ENCODE data around the gene ZNF407.

DNA sequence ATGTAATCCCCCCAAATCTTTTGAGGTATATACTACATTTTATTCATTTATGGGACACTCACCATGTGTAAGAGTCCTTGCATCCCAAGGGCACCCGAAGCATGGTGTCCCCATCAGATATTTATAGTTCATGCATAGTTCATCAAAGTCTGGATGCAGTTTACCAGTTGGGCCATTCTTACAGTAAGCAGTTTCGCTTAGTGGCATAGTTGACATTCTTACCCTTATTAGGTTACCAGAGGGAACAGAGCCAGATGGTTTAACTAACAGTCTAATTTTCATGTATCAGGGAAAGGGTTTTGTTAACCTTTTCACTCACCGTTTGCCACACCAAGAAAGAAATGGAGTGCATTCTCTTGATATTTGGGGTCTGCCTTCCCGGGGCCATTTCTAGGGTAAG, 7.1 kb downstream of the ZNF407 start:
- TF ChIP-seq EZH2phosphoT487 (conservative IDR thresholded peaks at IDR 0.05; ENCODE audit: low read length): no peak
- TF ChIP-seq, protein P1, sequence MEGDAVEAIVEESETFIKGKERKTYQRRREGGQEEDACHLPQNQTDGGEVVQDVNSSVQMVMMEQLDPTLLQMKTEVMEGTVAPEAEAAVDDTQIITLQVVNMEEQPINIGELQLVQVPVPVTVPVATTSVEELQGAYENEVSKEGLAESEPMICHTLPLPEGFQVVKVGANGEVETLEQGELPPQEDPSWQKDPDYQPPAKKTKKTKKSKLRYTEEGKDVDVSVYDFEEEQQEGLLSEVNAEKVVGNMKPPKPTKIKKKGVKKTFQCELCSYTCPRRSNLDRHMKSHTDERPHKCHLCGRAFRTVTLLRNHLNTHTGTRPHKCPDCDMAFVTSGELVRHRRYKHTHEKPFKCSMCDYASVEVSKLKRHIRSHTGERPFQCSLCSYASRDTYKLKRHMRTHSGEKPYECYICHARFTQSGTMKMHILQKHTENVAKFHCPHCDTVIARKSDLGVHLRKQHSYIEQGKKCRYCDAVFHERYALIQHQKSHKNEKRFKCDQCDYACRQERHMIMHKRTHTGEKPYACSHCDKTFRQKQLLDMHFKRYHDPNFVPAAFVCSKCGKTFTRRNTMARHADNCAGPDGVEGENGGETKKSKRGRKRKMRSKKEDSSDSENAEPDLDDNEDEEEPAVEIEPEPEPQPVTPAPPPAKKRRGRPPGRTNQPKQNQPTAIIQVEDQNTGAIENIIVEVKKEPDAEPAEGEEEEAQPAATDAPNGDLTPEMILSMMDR (IDR thresholded peaks at IDR 0.05; ENCODE audit: insufficient read depth, low read length, poor library complexity, severe bottlenecking): no peak
